ENCODE results near the gene EZH1.
"Not testable (repeated sequence)": the region's sequence is repeated elsewhere in the genome, so short reads cannot be mapped to it uniquely, and the experiment has no call there.

Gene EZH1

DNA sequence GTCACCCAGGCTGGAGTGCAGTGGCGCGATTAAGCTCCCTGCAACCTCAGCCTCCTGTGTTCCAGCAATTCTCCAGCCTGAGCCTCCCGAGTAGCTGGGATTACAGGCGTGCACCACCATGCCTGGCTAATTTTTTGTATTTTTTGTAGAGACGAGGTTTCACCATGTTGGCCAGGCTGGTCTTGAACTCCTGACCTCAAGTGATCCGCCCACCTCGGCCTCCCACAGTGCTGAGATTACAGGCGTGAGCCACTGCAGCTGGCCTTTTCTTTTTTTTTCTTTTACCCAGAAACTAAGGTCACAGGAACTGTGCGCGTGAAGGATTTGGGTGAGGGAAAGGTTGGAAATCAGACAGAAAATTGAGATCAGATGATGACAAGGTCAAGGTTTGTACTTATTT is 25.1 kb upstream of the EZH1 start:
- DNase-seq: not testable (repeated sequence)

DNA sequence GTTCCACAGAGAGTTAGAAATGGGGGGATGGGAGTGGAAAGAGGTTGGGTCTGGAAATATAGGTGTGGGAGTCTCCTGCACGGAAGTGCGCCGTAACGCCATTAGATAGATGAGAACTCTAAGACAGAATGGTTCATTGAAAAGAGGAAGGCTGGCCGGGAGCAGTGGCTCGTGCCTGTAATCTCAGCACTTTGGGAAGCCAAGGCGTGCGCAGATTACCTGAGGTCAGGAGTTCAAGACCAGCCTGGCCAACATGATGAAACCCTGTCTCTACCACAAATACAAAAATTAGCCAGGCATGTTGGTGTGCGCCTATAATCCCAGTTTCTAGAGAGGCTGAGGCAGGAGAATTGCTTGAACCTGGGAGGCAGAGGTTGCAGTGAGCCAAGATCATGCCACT is 23.2 kb upstream of the EZH1 start:
- not testable (repeated sequence) for DNase-seq

GRCh38 chr17:42767512-42767911 is 22.7 kb upstream of the EZH1 start:
- DNase-seq: no peak

DNA sequence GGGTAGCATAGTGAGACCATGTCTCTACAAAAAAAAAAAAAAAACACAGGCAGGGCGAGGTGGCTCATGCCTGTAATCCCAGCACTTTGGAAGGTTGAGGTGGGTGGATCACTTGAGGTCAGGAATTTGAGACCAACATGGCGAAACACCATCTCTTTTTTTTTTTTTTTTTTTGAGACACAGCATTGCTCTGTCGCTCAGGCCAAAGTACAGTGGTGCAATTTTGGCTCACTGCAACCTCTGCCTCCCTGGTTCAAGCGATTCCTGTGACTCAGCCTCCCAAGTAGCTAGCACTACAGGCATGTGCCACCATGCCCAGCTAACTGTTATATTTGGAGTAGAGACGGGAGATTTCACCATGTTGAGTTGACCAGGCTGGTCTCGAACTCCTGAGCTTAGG is 21.3 kb upstream of the EZH1 start:
- DNase-seq: no peak

DNA sequence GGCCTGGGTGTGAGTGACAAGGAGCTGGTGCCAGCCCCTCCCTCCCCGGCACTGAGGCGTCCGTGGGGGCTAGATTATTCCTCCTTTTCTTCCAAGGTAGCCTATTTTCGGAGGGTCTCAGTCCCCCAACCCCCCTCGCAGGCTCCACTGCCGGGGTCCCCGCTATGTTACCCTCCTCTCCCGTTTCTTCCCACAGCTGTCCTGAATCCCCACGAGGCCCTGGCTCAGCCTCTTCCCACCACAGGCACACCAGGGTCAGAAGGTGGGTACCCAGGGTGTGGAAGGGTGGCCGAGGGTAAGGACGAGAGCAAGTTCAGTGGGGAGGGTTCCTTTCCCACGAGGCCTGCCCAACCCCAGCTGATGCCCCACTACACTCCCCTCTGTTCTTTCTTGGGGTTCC is 16.8 kb upstream of the EZH1 start:
- DNase-seq: no peak

GRCh38 chr17:42760652-42761581 is 16.1 kb upstream of the EZH1 start, which contains the start of gene RAMP2:
TSS of gene RAMP2 (plus strand) at chr17:42761227. CDS start at chr17:42761262, 35 bp downstream.
- no peak for DNase-seq

DNA sequence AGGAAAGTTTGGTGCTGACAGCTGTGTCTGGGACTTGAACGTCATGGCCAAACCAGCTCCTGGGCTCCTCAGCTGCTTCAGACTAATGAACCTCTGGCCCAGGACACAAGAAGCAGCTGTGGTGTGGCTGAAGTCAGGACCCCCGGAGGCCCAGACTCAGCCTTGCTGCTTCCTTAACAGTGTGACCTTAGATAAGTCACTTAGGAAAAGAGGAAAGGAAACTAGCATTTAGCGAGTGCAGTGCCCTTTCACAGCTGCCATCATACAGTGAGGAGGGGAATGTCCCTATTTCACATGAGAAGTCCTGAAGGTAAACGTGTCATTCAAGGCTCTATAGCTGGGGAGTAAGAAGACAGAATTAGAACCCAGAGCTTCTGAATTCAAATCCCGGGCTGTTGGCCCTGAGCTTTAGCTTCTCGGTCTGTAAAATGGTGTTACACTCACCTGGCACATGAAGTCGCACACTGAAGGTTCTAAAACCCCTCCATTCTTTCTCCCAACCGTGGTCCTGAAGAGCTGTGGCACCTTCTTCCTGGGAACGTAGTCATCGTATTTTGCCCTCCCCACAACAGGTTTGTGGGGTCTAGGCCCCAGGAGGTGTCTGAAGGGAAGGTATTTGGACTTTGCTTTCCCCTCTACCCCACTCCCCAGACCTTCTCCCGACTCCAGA is 15.3 kb upstream of the EZH1 start:
- DNase-seq: no peak

GRCh38 chr17:42754782-42755181 is 9.9 kb upstream of the EZH1 start:
- peak; percentile 45 for DNase-seq

GRCh38 chr17:42751628-42752027 is 6.8 kb upstream of the EZH1 start:
- no peak for DNase-seq

DNA sequence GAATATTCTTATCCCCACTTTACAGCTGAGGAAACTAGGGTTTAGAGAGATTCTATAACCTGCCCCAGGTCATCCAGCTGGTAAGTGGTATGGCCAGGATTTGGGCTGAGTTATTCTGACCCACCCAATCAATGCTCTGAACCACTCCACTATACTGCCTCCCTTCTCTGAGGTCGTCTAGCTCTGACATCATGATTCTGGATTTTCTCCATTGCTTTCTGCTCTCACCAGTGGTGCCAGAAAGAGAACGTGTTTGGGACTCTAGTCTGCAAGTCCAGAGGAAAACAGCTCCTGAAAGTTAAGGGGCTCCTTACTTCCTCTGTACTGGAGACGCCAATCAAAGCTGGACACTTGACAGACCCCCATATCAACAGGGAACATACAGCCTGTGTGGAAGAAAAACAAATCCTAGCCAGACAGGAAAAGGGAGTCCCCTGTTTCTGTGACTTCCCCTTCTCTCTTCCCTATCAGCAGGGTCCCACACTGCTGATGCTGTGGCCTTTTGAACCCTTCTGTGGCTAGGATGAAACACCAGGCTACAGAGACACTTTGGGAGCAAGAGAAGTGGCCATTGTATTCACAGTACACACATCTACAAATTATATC is 6.0 kb upstream of the EZH1 start:
- DNase-seq: no peak

DNA sequence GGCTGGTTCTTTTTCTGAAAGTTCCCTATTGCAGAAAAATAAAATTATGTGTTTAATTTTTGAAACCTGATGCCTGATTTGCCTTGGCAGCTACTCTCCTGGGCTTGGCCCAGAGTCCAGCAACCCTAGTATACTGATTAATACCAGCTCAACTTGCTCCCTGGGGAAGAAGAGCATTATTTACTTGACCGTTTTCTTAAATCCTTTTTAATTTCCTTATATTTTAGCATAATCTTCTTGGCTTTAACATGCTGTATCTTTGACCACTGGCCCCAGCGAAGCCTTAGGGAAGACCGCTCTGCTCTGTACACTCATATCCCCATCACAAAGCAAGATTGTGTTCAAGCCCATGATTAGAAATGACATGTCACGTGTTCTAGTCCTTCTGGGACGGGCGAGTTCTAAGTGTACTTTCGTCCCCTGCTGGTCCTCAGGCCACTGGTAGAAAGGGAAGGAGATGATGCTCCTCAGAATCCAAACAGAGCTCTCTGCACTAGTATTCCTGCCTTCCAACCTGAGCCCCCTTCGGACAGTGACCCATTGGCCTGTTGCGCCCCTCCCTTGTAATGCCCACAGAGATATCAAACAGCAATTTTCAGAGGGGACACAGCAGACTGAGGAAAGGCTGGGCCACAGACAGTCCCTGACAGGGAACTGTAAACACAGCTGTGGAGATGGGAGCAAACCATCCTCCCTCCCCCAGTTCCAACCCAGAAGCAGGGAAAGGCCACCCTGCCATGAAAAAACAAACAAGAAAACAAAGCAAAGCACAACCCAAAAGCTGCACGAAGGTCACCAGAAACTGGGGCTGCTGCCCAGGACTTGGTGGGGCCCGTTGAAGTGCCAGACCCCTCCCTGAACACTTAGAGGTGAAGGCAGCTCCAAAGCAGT is 4.3 kb upstream of the EZH1 start:
- no peak for DNase-seq

- no peak for DNase-seq
These were observed 3.5 kb upstream of the EZH1 start for GRCh38 chr17:42748202-42748907.

GRCh38 chr17:42744283-42744805 is 496 bp downstream of the EZH1 start:
- DNase-seq: peak; percentile 14

- peak; percentile 25 for DNase-seq
These were observed 1.1 kb downstream of the EZH1 start for GRCh38 chr17:42743595-42744282.

DNA sequence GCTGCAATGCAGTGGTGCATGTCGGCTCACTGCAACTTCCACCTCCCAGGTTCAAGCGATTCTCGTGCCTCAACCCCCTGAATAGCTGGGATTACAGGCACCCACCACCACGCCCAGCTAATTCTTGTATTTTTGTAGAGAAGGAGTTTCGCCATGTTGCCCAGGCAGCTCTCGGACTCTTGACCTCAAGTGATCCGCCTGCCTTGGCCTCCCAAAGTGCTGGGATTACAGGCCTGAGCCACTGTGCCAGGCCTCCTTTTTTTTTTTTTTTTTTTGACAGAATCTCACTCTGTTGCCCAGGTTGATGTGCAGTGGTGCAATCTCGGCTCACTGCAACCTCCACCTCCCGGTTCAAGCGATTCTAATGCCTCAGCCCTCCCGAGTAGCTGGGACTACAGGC is 1.9 kb downstream of the EZH1 start:
- DNase-seq: not testable (repeated sequence)

GRCh38 chr17:42740699-42741098 is 4.1 kb downstream of the EZH1 start:
- no peak for DNase-seq

GRCh38 chr17:42725143-42725542 is 19.7 kb downstream of the EZH1 start:
- no peak for DNase-seq

DNA sequence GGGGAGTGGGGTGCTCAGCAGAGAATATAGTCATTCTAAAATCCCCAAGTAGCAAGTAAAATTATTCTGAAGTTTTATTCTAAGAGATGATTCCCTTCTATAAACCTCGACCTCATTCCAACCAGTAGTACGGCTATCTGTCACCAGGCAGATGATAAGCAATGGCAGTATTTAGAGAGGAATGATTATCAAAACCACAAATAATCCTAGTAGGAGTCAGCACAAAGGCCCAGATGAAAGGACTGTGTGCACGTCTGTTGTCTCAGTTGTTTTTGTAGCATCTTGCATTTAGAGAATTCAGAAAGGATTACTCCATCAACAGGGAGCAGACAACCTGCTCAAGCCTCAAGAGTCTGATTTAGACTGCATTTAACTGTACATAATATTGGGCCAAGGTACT is 21.2 kb downstream of the EZH1 start:
- no peak for DNase-seq

DNA sequence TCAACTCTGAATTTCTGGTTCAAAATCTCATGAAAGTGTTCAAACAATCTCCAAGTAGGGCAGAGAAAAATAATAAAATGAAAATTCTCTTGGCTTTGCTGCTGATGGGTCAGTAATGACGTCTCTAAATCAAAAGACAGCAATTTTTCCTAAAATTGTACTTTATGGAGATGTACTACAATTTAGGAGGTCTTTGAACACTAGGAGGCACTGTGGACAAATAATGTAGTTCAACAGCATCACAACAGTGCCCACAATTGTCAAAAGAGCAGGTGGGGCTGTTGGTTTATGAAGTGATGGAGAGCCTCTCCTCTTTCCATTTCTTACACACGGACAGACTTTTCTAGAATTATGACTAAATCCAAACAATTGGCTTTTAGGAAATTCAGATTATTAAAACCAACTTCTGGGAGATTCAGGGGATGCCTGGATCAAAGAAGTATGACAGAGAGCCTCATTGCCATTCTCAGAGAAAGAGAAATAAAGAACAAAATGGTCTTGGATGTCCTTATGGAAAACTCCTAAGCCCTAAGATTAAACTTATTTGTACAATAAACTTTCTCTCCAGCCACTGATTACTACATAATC is 23.8 kb downstream of the EZH1 start:
- peak; percentile 59 for DNase-seq

DNA sequence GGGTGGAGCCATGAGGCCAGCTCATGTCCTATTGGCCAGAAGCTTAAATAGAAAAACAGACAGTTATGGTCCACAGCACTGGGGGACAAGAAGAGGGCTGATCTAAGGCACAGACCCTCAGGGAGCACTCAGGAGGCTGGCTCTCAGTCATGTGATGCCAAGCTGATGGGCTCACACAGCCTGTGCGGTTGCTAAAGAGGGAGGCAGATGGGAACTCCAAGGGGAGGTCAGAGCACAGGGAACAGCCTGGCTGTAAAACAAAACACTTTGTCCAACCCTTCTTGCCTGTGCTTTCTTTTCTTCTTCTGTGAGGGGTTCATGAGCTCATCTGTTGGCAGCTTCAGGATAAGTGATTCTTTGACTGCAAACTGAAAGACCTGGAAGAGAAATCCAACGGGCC is 35.3 kb downstream of the EZH1 start:
- DNase-seq: no peak

GRCh38 chr17:42708588-42708987 is 36.3 kb downstream of the EZH1 start:
- DNase-seq: no peak
